KMS-11 (cell line): ENCODE data around the gene ZNF683.
A peak's percentile ranks its signal among the peaks of the same experiment; 100 is the strongest.

ENCODE experiments used
- H2AFZ ChIP-seq: fragments of 200-600 bp; sonication (generic); 2 replicates; pipeline ENCODE4 v1.6.1; 2016; ENCODE audit warnings: antibody characterized with exemption, mixed run types, low read depth
- H3K27ac ChIP-seq: fragments of 200-600 bp; sonication (generic); 2 replicates; pipeline ENCODE4 v1.6.1; 2016; ENCODE audit warnings: mild to moderate bottlenecking, mixed run types
- H3K27me3 ChIP-seq: fragments of 200-600 bp; sonication (generic); 2 replicates; pipeline ENCODE4 v1.6.1; 2017; ENCODE audit warnings: mild to moderate bottlenecking, low read depth, mixed run types, moderate library complexity; ENCODE audit not compliant: insufficient read depth
- H3K36me3 ChIP-seq: fragments of 200-600 bp; sonication (generic); 2 replicates; pipeline ENCODE4 v1.6.1; 2017; ENCODE audit warnings: mild to moderate bottlenecking, mixed run types; ENCODE audit not compliant: insufficient read depth
- H3K4me1 ChIP-seq: fragments of 200-600 bp; sonication (generic); 2 replicates; pipeline ENCODE4 v1.6.1; 2016; ENCODE audit warnings: mild to moderate bottlenecking, low read depth, mixed run types; ENCODE audit not compliant: poor library complexity, severe bottlenecking
- H3K4me2 ChIP-seq: fragments of 200-600 bp; sonication (generic); 2 replicates; pipeline ENCODE4 v1.7.0; 2016; ENCODE audit warnings: mild to moderate bottlenecking, mixed run types
- H3K4me3 ChIP-seq: fragments of 200-600 bp; sonication (generic); IDR thresholded peaks from 2 replicates; pipeline ENCODE4 v1.6.1; 2017; ENCODE audit warnings: low read depth, low read length, mixed read lengths; ENCODE audit not compliant: insufficient read depth
- H3K79me2 ChIP-seq: fragments of 200-600 bp; sonication (generic); 2 replicates; pipeline ENCODE4 v1.6.1; 2016; ENCODE audit warnings: low read depth, mixed run types; ENCODE audit not compliant: insufficient read depth
- H3K9ac ChIP-seq: fragments of 200-600 bp; sonication (generic); 2 replicates; pipeline ENCODE4 v1.6.1; 2016; ENCODE audit warnings: mild to moderate bottlenecking, mixed run types
- H4K20me1 ChIP-seq: fragments of 200-600 bp; sonication (generic); 2 replicates; pipeline ENCODE4 v1.6.1; 2016; ENCODE audit warnings: mild to moderate bottlenecking, mixed run types; ENCODE audit not compliant: insufficient read depth
- TF ChIP-seq, protein P1 (sequence below): fragments of 200-600 bp; sonication (generic); conservative IDR thresholded peaks from 2 replicates; pipeline ENCODE4 v1.6.1; 2017; ENCODE audit warnings: low read depth, mild to moderate bottlenecking, antibody characterized with exemption, low read length, moderate library complexity, mixed read lengths

ZNF683 gene

GRCh38 chr1:26321315-26322041, 51.1 kb downstream of the ZNF683 start:
- Histone ChIP-seq H3K36me3 (no peaks in the 10 kb centered on the region), H3K4me3 (no peak overlapping the region), H2AFZ (peak overlapping the region; percentile 81), H3K27ac (no peak overlapping the region), H3K4me2 (peak overlapping the region; percentile 24; the same call in 1 of the 2 replicates), H3K4me1 (peaks cover 4% of the 10 kb centered on the region), H4K20me1 (no peaks in the 10 kb centered on the region), H3K79me2 (no peaks in the 10 kb centered on the region), H3K27me3 (no peaks in the 10 kb centered on the region), H3K9ac (no peak overlapping the region)
- TF ChIP-seq, protein P1, sequence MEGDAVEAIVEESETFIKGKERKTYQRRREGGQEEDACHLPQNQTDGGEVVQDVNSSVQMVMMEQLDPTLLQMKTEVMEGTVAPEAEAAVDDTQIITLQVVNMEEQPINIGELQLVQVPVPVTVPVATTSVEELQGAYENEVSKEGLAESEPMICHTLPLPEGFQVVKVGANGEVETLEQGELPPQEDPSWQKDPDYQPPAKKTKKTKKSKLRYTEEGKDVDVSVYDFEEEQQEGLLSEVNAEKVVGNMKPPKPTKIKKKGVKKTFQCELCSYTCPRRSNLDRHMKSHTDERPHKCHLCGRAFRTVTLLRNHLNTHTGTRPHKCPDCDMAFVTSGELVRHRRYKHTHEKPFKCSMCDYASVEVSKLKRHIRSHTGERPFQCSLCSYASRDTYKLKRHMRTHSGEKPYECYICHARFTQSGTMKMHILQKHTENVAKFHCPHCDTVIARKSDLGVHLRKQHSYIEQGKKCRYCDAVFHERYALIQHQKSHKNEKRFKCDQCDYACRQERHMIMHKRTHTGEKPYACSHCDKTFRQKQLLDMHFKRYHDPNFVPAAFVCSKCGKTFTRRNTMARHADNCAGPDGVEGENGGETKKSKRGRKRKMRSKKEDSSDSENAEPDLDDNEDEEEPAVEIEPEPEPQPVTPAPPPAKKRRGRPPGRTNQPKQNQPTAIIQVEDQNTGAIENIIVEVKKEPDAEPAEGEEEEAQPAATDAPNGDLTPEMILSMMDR, result peak; percentile 87

DNA sequence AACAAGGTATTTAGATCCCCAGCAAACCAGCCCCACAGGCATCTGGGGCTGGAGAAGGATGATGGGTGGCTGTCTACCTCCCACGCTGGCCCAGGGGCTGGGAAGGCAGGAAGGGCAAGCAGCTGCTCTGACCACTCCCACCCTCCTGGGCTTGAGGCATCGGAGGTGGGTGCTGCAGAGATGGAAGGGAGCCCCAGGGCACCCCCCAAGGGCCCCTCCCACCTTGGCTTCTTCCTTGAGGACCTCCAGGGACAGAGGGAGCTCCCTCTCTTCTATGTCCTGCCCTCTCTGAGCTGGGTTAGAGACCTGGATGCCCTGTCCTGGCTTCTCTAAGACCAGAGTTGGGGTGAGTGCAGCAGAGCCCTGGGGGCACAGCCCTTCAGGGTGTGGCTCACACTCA, 51.7 kb downstream of the ZNF683 start:
- H3K27me3 ChIP-seq, result no peaks in the 10 kb centered on the region
- no peaks in the 10 kb centered on the region for H3K79me2 ChIP-seq
- H3K9ac ChIP-seq, result no peak overlapping the region
- H3K4me2 ChIP-seq, result peak overlapping the region; percentile 24; the same call in 1 of the 2 replicates
- H3K4me1 ChIP-seq, result peaks cover 4% of the 10 kb centered on the region
- peak overlapping the region; percentile 81; the same call in 1 of the 2 replicates for H2AFZ ChIP-seq
- TF ChIP-seq, protein P1, result no peak
- H3K36me3 ChIP-seq, result no peaks in the 10 kb centered on the region
- H4K20me1 ChIP-seq, result no peaks in the 10 kb centered on the region
- H3K27ac ChIP-seq, result no peak overlapping the region
- H3K4me3 ChIP-seq, result no peak overlapping the region

DNA sequence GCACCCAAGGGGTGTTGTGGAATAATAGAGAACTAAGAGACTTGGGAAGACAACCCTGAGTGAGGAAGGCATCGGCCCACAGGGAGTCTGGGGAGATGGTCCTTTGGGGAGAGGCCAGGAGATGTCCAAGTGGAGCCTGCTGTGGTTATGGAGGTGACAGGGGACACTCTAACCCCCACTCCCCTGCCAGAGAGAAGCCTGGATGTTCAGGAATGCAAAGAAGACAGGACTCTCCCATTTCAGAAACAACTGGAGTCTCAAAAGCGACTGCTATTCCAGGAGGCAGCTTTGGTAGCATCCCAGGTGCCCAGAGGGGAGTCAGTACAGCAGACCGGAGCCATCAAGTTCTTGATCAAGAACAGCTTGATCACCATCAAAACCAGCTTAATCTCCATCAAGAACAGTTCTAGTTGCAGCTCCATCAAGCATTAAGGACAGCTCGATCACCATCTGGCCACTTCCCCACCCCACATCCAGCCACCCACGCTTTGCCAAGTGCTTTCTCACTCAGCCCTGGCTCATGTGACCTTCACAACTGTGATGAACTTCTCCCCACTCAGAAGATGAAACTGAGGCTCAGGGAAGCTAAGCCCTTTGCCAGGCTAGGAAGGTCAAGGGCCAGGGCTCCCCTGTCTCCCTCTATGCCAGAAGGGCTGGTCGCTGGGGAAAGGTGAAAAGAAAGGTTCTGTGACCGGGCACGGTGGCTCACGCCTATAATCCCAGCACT, 54.0 kb downstream of the ZNF683 start:
- H3K27ac ChIP-seq, result no peak overlapping the region
- no peak overlapping the region for H3K4me2 ChIP-seq

GRCh38 chr1:26317612-26318337, 54.8 kb downstream of the ZNF683 start, which contains the start of gene CD52:
Gene CD52, plus strand, starts transcription at chr1:26317958. Its CDS starts 60 bp downstream, at chr1:26318018.
- no peaks in the 10 kb centered on the region for H3K79me2 ChIP-seq
- no peaks in the 10 kb centered on the region for H3K36me3 ChIP-seq
- H3K4me2 ChIP-seq, result no peak within 1 kb of the TSS
- TF ChIP-seq, protein P1, result no peak
- H3K27me3 ChIP-seq, result no peaks in the 10 kb centered on the region
- H3K27ac ChIP-seq, result no peak within 1 kb of the TSS
- no peak within 1 kb of the TSS for H3K9ac ChIP-seq
- no peaks in the 10 kb centered on the region for H4K20me1 ChIP-seq
- no peak within 1 kb of the TSS for H2AFZ ChIP-seq
- H3K4me3 ChIP-seq, result no peak within 1 kb of the TSS
- peaks cover 4% of the 10 kb centered on the region for H3K4me1 ChIP-seq

More for the DNA sequence above, 54.0 kb downstream of the ZNF683 start:
- no peaks in the 10 kb centered on the region for H3K36me3 ChIP-seq
- peaks cover 4% of the 10 kb centered on the region for H3K4me1 ChIP-seq
- no peaks in the 10 kb centered on the region for H3K27me3 ChIP-seq
- TF ChIP-seq, protein P1, result no peak
- no peak overlapping the region for H3K9ac ChIP-seq
- no peak overlapping the region for H2AFZ ChIP-seq
- no peaks in the 10 kb centered on the region for H4K20me1 ChIP-seq
- no peaks in the 10 kb centered on the region for H3K79me2 ChIP-seq
- no peak overlapping the region for H3K4me3 ChIP-seq
